Smooth muscle cell of the brain vasculature (primary cell): Measurements from ENCODE around the gene ACAN.

Experiments
- DNase-seq: peaks from one replicate; pipeline ENCODE4 v3.0.0-alpha.2; 2012; ENCODE audit warnings: low read depth, low spot score

Gene ACAN

GRCh38 chr15:88802250-88802990 is 816 bp upstream of the ACAN start:
- no peak for DNase-seq

GRCh38 chr15:88802991-88803240 is 320 bp upstream of the ACAN start:
- no peak for DNase-seq

- DNase-seq: no peak
Measured at GRCh38 chr15:88803920-88804247, 648 bp downstream of the ACAN start.

GRCh38 chr15:88804257-88804656 is 1.0 kb downstream of the ACAN start:
- no peak for DNase-seq

GRCh38 chr15:88805031-88805780 is 2.0 kb downstream of the ACAN start:
- no peak for DNase-seq

- no peak for DNase-seq
Measured at GRCh38 chr15:88810446-88810845, 7.2 kb downstream of the ACAN start.

GRCh38 chr15:88812133-88812532 is 8.9 kb downstream of the ACAN start:
- no peak for DNase-seq

- no peak for DNase-seq
Measured at GRCh38 chr15:88813960-88814359, 10.7 kb downstream of the ACAN start.

GRCh38 chr15:88814393-88814792 is 11.2 kb downstream of the ACAN start:
- no peak for DNase-seq

GRCh38 chr15:88818920-88819319 is 15.7 kb downstream of the ACAN start:
- DNase-seq: no peak

GRCh38 chr15:88821993-88822392 is 18.8 kb downstream of the ACAN start:
- DNase-seq: no peak

GRCh38 chr15:88828791-88829190 is 25.6 kb downstream of the ACAN start:
- no peak for DNase-seq

GRCh38 chr15:88830016-88830415 is 26.8 kb downstream of the ACAN start:
- no peak for DNase-seq

- no peak for DNase-seq
Measured at GRCh38 chr15:88832820-88833730, 29.8 kb downstream of the ACAN start.

- DNase-seq: no peak
Measured at GRCh38 chr15:88833731-88834100, 30.5 kb downstream of the ACAN start.

- no peak for DNase-seq
Measured at GRCh38 chr15:88834211-88834812, 31.1 kb downstream of the ACAN start.

- DNase-seq: no peak
Measured at GRCh38 chr15:88835119-88835518, 31.9 kb downstream of the ACAN start.

- DNase-seq: no peak
Measured at GRCh38 chr15:88835646-88836045, 32.4 kb downstream of the ACAN start.

- no peak for DNase-seq
Measured at GRCh38 chr15:88838667-88839066, 35.4 kb downstream of the ACAN start.

- no peak for DNase-seq
Measured at GRCh38 chr15:88839146-88839545, 35.9 kb downstream of the ACAN start.

- no peak for DNase-seq
Measured at GRCh38 chr15:88839961-88840360, 36.7 kb downstream of the ACAN start.

GRCh38 chr15:88841236-88841635 is 38.0 kb downstream of the ACAN start:
- DNase-seq: no peak
